ENCODE data around the gene SND1.

Gene SND1

DNA sequence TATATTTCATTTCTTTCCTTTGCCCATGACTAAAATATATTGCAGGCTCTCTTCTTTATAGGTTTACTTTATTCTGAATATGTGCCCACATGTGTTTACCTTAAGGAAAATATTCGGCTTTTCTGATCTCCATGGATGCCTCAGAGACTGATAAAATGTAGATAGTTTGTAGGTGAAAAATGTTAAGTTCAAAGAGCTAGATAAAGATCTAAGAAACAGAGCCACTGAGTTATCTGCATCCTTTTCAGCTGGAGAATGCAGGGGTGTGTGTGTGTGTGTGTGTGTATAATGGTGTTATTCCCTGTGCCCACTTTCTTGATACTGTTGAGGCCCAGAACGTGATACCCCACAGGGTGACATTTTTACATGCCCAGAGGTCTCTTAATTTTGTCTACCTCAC is 228.5 kb downstream of the SND1 start:
- FAIRE-seq, result no peak
- no peak for DNase-seq (ENCODE audit: insufficient read length, low spot score)
- no peak for TF ChIP-seq CTCF (IDR thresholded peaks at IDR 0.05; ENCODE audit: insufficient read depth, missing control alignments)

DNA sequence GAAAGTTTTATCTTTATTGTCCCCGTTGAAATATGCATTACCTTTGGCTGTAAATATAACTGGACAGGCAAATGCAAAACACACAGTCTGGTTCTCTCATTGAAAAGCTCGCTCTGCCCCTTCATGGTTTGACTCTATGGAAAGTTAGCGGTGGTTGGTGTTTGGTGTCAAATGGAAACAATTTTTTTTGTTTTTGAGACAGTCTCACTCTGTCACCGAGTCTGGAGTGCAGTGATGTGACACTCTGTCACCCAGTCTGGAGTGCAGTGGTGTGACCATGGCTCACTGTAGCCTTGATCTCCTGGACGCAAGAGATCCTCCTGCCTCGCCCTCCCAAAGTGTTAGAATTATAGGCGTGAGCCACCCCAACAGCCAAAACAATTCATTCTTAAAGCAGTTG is 229.6 kb downstream of the SND1 start:
- TF ChIP-seq CTCF (IDR thresholded peaks at IDR 0.05; ENCODE audit: insufficient read depth, missing control alignments), result no peak
- FAIRE-seq, result no peak
- DNase-seq (ENCODE audit: insufficient read length, low spot score), result no peak

- TF ChIP-seq CTCF (IDR thresholded peaks at IDR 0.05; ENCODE audit: insufficient read depth, missing control alignments), result no peak
- DNase-seq (ENCODE audit: insufficient read length, low spot score), result no peak
- FAIRE-seq, result no peak
Observed at GRCh38 chr7:127882313-127882920, 230.4 kb downstream of the SND1 start.

DNA sequence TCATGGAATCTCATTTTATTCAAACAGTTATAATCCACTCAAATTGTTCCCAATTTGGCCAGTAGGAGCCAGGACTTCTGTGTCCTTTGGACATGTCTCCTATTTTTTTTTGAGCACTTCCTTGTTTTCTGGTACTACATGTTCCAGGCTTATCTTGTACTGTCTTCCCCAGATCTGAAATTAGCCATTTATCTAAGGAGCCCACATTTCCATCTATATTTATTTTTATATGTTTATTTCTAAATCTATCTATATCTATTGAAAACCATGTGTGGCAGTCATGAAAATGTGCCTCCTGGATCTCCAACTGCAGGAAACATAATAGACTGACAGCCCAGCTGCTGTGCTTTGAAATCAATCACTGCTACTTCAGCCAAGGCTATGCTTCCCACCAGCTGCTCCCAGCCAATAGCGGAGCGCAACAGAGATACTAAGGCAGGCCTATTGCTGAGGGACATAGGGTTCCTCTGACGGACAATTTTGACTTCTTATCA is 232.1 kb downstream of the SND1 start:
- DNase-seq (ENCODE audit: insufficient read length, low spot score), result no peak
- FAIRE-seq, result no peak
- TF ChIP-seq CTCF (IDR thresholded peaks at IDR 0.05; ENCODE audit: insufficient read depth, missing control alignments), result no peak

DNA sequence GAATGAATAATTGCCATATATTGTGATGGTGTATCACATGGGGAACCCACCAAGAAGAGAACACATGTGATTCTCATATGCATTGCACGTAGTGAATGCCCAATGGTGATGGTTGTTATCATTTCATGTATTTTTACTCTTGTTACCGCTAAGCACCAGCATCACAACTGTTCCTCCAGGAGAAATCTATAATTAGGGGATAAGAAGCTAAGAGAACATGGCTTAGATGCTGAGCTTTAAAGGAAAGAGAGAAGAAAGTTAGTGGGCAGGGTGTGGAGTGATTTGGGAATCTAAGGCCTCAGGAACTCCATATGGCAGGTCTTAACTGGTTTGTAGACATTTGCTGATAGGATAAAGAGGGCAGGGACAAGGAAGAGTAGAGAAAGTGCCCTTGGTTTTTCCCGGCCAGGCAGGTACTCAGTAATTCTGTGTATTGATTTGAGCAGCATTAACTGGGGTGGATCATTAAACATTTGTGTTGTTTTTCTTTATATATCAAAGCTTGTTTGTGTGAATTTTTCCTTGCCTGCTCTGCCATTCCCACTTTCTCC is 233.3 kb downstream of the SND1 start:
- no peak for FAIRE-seq
- no peak for DNase-seq (ENCODE audit: insufficient read length, low spot score)
- TF ChIP-seq CTCF (IDR thresholded peaks at IDR 0.05; ENCODE audit: insufficient read depth, missing control alignments), result no peak

- FAIRE-seq, result no peak
- no peak for DNase-seq (ENCODE audit: insufficient read length, low spot score)
- no peak for TF ChIP-seq CTCF (IDR thresholded peaks at IDR 0.05; ENCODE audit: insufficient read depth, missing control alignments)
Observed at GRCh38 chr7:127885843-127886242, 233.8 kb downstream of the SND1 start.

GRCh38 chr7:127886248-127886647 is 234.3 kb downstream of the SND1 start:
- no peak for TF ChIP-seq CTCF (IDR thresholded peaks at IDR 0.05; ENCODE audit: insufficient read depth, missing control alignments)
- no peak for DNase-seq (ENCODE audit: insufficient read length, low spot score)
- no peak for FAIRE-seq

Data from D721Med (cell line).